H1 (cell line): Measurements from ENCODE around the gene ENDOV.

Experiments
- CTCF ChIP-seq, 3 experiments: IDR thresholded peaks; 1 replicate in 2 of 3; 2 replicates in 1 of 3; pipeline versions ENCODE4 v1.5.1 to v1.6.1; 2011; ENCODE audit warnings: low read length in 3 of 3, mild to moderate bottlenecking in 3 of 3, inconsistent platforms in 2 of 3, low read depth in 1 of 3, moderate library complexity in 1 of 3; ENCODE audit not compliant: insufficient read depth in 1 of 3; ENCODE audit errors: control extremely low read depth in 1 of 3
- EP300 ChIP-seq, 2 experiments: IDR thresholded peaks; 1 replicate in 1 of 2; 2 replicates in 1 of 2; pipeline ENCODE4 v1.6.1; 2011 to 2012; ENCODE audit warnings: low read depth in 2 of 2, low read length in 2 of 2, mild to moderate bottlenecking in 2 of 2, borderline replicate concordance in 1 of 2, inconsistent platforms in 1 of 2, moderate library complexity in 1 of 2
- EZH2 ChIP-seq: fragments of 200-600 bp; sonication (generic); IDR thresholded peaks from 2 replicates; pipeline ENCODE4 v1.7.1; 2012; ENCODE audit warnings: low read depth, mild to moderate bottlenecking, moderate library complexity, low read length, inconsistent platforms; ENCODE audit not compliant: severe bottlenecking
- HDAC6 ChIP-seq: IDR thresholded peaks from one replicate; pipeline ENCODE4 v1.7.1; 2012; ENCODE audit warnings: low read depth, mild to moderate bottlenecking, inconsistent platforms, low read length, moderate library complexity
- KDM1A ChIP-seq: fragments of 200-600, 300-600 bp; sonication (generic); IDR thresholded peaks from 2 replicates; pipeline ENCODE4 v1.7.1; 2016; ENCODE audit warnings: mild to moderate bottlenecking, low read length, borderline replicate concordance
- POLR2A ChIP-seq, 2 experiments: IDR thresholded peaks; 1 replicate in 1 of 2; 2 replicates in 1 of 2; pipeline ENCODE4 v1.6.1; 2011; ENCODE audit warnings: low read depth in 2 of 2, low read length in 2 of 2, mild to moderate bottlenecking in 2 of 2; ENCODE audit errors: control extremely low read depth in 1 of 2
- RAD21 ChIP-seq, 2 experiments: IDR thresholded peaks in 1 of 2; conservative IDR thresholded peaks in 1 of 2; 2 replicates each; pipeline ENCODE4 v1.6.1; 2011; ENCODE audit warnings: low read depth in 2 of 2, low read length in 2 of 2, improper control_type of control experiment in 1 of 2, inconsistent platforms in 1 of 2, mild to moderate bottlenecking in 1 of 2, moderate library complexity in 1 of 2
- SAP30 ChIP-seq: fragments of 300-600 bp; sonication (generic); IDR thresholded peaks from 2 replicates; pipeline ENCODE4 v1.7.1; 2012; ENCODE audit warnings: low read length, moderate library complexity, mild to moderate bottlenecking, inconsistent platforms; ENCODE audit not compliant: insufficient read depth, insufficient replicate concordance
- TBP ChIP-seq: IDR thresholded peaks from 2 replicates; pipeline ENCODE4 v1.6.1; 2011; ENCODE audit warnings: low read depth, low read length, improper control_type of control experiment
- ZNF274 ChIP-seq: IDR thresholded peaks from 2 replicates; pipeline ENCODE4 v1.7.0; 2012; ENCODE audit warnings: low read length, borderline replicate concordance; ENCODE audit errors: extremely low read depth

DNA sequence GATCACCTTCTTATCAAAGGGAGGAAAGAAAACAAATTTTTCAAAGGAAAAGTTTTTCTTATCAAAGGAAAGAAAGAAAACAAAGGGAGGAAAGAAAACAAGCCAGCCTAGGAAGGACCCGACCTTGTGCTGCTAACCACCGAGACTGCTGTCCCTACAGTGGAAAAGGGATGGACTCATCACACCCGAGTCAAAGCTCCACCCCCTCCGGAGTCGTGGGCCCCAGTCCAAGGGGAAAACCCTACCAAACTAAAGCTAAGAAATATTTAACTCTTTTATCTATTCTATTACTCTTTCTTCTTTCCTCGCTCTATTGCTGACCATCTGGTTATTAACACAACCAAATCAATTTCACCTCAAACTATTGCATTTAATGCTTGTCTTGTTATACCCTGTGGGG is 6.1 kb upstream of the ENDOV start:
- TF ChIP-seq CTCF (IDR thresholded peaks at IDR 0.05; ENCODE audit: control extremely low read depth in 1 of 3, insufficient read depth in 1 of 3, low read depth in 1 of 3, low read length in 3 of 3) (no peak), POLR2A (IDR thresholded peaks at IDR 0.05; ENCODE audit: control extremely low read depth in 1 of 2, low read depth in 2 of 2, low read length in 2 of 2) (no peak), KDM1A (no peak), EZH2 (no peak), EP300 (IDR thresholded peaks at IDR 0.05; ENCODE audit: borderline replicate concordance in 1 of 2, low read depth in 2 of 2, low read length in 2 of 2) (no peak), RAD21 (IDR thresholded peaks at IDR 0.05 in 1 of 2, conservative IDR thresholded peaks at IDR 0.05 in 1 of 2; ENCODE audit: low read depth in 2 of 2, low read length in 2 of 2) (no peak), HDAC6 (no peak), SAP30 (no peak), ZNF274 (no peak), TBP (no peak)
